Suprapubic skin (tissue), 4 donors: ENCODE results near the gene TAC4. TPM values are rescaled to one million over a fixed set of nuclear protein-coding genes. Genes with fewer than 3 reads are reported as not detected.

Experiments used
- DNase-seq, 2 donors: peaks; one replicate each; pipeline ENCODE4 v3.0.0-alpha.2; 2019; ENCODE audit warnings: low spot score in 2 of 2
- H3K27ac ChIP-seq: fragments of 200-600 bp; sonication (generic); one replicate; pipeline ENCODE4 v1.5.1; 2019
- H3K27me3 ChIP-seq: fragments of 200-600 bp; sonication (generic); one replicate; pipeline ENCODE4 v1.5.1; 2019
- H3K36me3 ChIP-seq: fragments of 200-600 bp; sonication (generic); one replicate; pipeline ENCODE4 v1.5.1; 2019
- H3K4me1 ChIP-seq: fragments of 200-600 bp; sonication (generic); one replicate; pipeline ENCODE4 v1.5.1; 2019
- H3K4me3 ChIP-seq: fragments of 200-600 bp; sonication (generic); one replicate; pipeline ENCODE4 v1.5.1; 2019; ENCODE audit warnings: mild to moderate bottlenecking
- H3K9me3 ChIP-seq: fragments of 200-600 bp; sonication (generic); one replicate; pipeline ENCODE4 v1.5.1; 2019
- EP300 ChIP-seq: sonication (generic); formaldehyde crosslinking; IDR thresholded peaks from one replicate; pipeline ENCODE4 v1.6.1; 2017; ENCODE audit warnings: antibody characterized with exemption
- POLR2A ChIP-seq, 2 donors: fragments of 450-650 bp; IDR thresholded peaks; one replicate each; pipeline ENCODE4 v1.6.1; 2017; ENCODE audit warnings: antibody characterized with exemption in 2 of 2, mild to moderate bottlenecking in 2 of 2, moderate library complexity in 2 of 2
- POLR2AphosphoS5 ChIP-seq, 3 donors: sonication (generic); formaldehyde crosslinking; IDR thresholded peaks; one replicate each; pipeline ENCODE4 v1.6.1; 2017; ENCODE audit warnings: antibody characterized with exemption in 3 of 3
- WGBS: methylation state at CpG from one replicate; pipeline ENCODE4 v1.1.5; 2018; 5-methylcytosine and 5-hydroxymethylcytosine counted together
- total RNA-seq, 4 donors: library from RNA; depleted of rRNA; stranded (reverse); fragments of >200 nt; gene quantifications; one replicate each; pipeline ENCODE4 v1.1.0, GENCODE V29; 2016
- TF ChIP-seq, protein P1 (sequence below), 2 donors: fragments of 200-600 bp in 1 of 2; fragments of 450-650 bp in 1 of 2; sonication (generic) in 1 of 2; IDR thresholded peaks; one replicate each; pipeline ENCODE4 v1.5.1; 2016 to 2019; ENCODE audit warnings: antibody characterized with exemption in 2 of 2, mild to moderate bottlenecking in 1 of 2, moderate library complexity in 1 of 2

TAC4 gene
- total RNA-seq, 4 donors from 2014 or later = not detected

DNA sequence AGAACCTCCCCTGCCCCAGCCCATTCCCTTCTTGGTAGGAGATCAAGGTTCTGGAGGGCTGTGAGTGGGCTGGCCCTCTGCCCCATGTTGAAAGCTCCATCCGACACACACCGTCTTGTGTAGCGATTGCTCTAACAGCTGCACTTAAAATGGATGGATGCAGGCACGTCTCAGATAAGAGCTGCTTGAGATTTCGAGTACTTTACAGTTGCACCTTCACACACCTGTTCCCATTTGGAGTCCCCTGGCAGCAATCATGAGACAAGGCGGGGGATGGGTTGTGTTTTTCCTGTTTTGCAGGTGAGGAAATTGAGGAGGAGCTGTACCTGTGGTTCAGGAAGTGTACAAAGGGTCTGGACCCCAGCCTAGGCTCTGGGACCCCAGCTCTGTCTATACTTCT, 25.6 kb upstream of the TAC4 start:
- WGBS = 82% methylated on average over 6 of the region's 6 CpGs
- DNase-seq = no peak
- H3K36me3 ChIP-seq = no peaks in the 10 kb centered on the region
- H3K27me3 ChIP-seq = peaks cover 12% of the 10 kb centered on the region
- H3K27ac ChIP-seq = no peak overlapping the region
- no peak overlapping the region for H3K4me3 ChIP-seq
- TF ChIP-seq, protein P1, sequence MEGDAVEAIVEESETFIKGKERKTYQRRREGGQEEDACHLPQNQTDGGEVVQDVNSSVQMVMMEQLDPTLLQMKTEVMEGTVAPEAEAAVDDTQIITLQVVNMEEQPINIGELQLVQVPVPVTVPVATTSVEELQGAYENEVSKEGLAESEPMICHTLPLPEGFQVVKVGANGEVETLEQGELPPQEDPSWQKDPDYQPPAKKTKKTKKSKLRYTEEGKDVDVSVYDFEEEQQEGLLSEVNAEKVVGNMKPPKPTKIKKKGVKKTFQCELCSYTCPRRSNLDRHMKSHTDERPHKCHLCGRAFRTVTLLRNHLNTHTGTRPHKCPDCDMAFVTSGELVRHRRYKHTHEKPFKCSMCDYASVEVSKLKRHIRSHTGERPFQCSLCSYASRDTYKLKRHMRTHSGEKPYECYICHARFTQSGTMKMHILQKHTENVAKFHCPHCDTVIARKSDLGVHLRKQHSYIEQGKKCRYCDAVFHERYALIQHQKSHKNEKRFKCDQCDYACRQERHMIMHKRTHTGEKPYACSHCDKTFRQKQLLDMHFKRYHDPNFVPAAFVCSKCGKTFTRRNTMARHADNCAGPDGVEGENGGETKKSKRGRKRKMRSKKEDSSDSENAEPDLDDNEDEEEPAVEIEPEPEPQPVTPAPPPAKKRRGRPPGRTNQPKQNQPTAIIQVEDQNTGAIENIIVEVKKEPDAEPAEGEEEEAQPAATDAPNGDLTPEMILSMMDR (IDR thresholded peaks at IDR 0.05) = no peak
- TF ChIP-seq EP300 = no peak
- no peak for TF ChIP-seq POLR2AphosphoS5 (IDR thresholded peaks at IDR 0.05)
- H3K9me3 ChIP-seq = no peaks in the 10 kb centered on the region
- peaks cover 17% of the 10 kb centered on the region for H3K4me1 ChIP-seq

GRCh38 chr17:49872754-49873377, 25.0 kb upstream of the TAC4 start:
- H3K9me3 ChIP-seq = no peaks in the 10 kb centered on the region
- H3K36me3 ChIP-seq = no peaks in the 10 kb centered on the region
- no peak overlapping the region for H3K4me3 ChIP-seq
- TF ChIP-seq POLR2A (IDR thresholded peaks at IDR 0.05) = no peak
- H3K27ac ChIP-seq = no peak overlapping the region
- H3K4me1 ChIP-seq = peaks cover 17% of the 10 kb centered on the region
- 87% methylated on average over 4 of the region's 6 CpGs for WGBS
- DNase-seq = no peak
- H3K27me3 ChIP-seq = peaks cover 8% of the 10 kb centered on the region

GRCh38 chr17:49871211-49871610, 23.3 kb upstream of the TAC4 start:
- 28% methylated on average over 6 of the region's 7 CpGs for WGBS
- TF ChIP-seq POLR2A (IDR thresholded peaks at IDR 0.05) = no peak
- TF ChIP-seq POLR2AphosphoS5 (IDR thresholded peaks at IDR 0.05) = no peak
- TF ChIP-seq EP300 = no peak
- TF ChIP-seq, protein P1 (IDR thresholded peaks at IDR 0.05) = no peak
- H3K36me3 ChIP-seq = no peaks in the 10 kb centered on the region
- peaks cover 3% of the 10 kb centered on the region for H3K27me3 ChIP-seq
- no peaks in the 10 kb centered on the region for H3K9me3 ChIP-seq
- H3K27ac ChIP-seq = no peak overlapping the region
- no peak for DNase-seq
- peaks cover 17% of the 10 kb centered on the region for H3K4me1 ChIP-seq
- H3K4me3 ChIP-seq = no peak overlapping the region

- H3K27ac ChIP-seq = no peak overlapping the region
- no peaks in the 10 kb centered on the region for H3K27me3 ChIP-seq
- DNase-seq = no peak
- WGBS = 88% methylated on average over 11 of the region's 11 CpGs
- H3K9me3 ChIP-seq = no peaks in the 10 kb centered on the region
- TF ChIP-seq POLR2AphosphoS5 (IDR thresholded peaks at IDR 0.05) = no peak
- TF ChIP-seq, protein P1 (IDR thresholded peaks at IDR 0.05) = no peak
- TF ChIP-seq EP300 = no peak
- no peak for TF ChIP-seq POLR2A (IDR thresholded peaks at IDR 0.05)
- no peak overlapping the region for H3K4me3 ChIP-seq
- H3K4me1 ChIP-seq = peaks cover 17% of the 10 kb centered on the region
- no peaks in the 10 kb centered on the region for H3K36me3 ChIP-seq
Observed at GRCh38 chr17:49870298-49870697, 22.4 kb upstream of the TAC4 start.

DNA sequence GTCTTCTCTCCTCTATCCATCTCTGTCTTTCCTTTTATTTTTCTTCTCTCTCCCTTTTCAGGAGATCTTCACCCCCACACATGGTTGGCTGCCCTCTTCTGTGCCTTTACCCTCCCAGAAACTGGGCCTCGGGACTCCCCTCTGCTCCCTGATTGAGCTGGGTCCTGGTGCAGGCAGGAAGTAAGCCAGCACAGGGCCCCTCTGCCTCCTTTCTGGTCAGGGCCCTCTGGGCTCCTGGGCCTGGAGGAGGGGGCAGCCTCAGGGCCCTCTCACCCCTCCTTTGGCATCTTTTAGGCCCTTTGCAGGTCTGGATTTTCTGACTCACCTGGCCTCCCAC, 21.1 kb upstream of the TAC4 start:
- Histone ChIP-seq H3K27ac (no peak overlapping the region), H3K27me3 (no peaks in the 10 kb centered on the region), H3K9me3 (no peaks in the 10 kb centered on the region), H3K4me1 (peaks cover 17% of the 10 kb centered on the region), H3K36me3 (no peaks in the 10 kb centered on the region), H3K4me3 (no peak overlapping the region)
- 53% methylated on average over 1 of the region's 1 CpG for WGBS
- TF ChIP-seq, protein P1 (IDR thresholded peaks at IDR 0.05) = no peak
- TF ChIP-seq EP300 = no peak
- no peak for DNase-seq

DNA sequence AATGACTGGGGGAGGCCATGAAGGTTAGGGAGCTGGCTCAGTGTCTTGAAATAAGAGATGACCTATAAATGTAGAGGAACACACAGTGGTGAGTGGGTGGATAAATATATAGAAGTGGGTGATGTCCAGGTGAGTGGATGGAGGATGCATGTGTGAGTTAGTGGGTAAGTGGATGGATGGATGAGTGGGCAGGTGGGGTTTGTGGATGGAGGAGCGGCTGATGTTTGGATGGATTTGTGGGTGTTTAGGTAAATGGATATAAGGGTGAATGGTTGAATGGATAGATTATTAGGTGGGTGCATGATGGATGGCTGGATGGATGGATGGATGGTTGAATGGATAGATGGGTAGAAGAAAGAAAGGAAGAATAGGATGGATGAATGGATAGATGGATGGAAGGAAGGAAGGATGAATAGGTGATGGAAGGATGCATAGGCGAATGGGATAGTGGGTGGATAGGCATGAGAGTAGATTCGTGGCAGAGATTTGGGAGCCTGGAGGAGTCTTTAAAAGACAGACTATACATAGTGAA, 19.1 kb upstream of the TAC4 start:
- TF ChIP-seq POLR2A (IDR thresholded peaks at IDR 0.05) (no peak), POLR2AphosphoS5 (IDR thresholded peaks at IDR 0.05) (no peak), EP300 (no peak)
- TF ChIP-seq, protein P1 (IDR thresholded peaks at IDR 0.05) = no peak
- WGBS = 79% methylated on average over 3 of the region's 3 CpGs
- Histone ChIP-seq H3K9me3 (no peaks in the 10 kb centered on the region), H3K27ac (no peak overlapping the region), H3K4me3 (no peak overlapping the region), H3K4me1 (peaks cover 7% of the 10 kb centered on the region), H3K36me3 (no peaks in the 10 kb centered on the region), H3K27me3 (no peaks in the 10 kb centered on the region)
- DNase-seq = no peak
